ENCODE results near the gene NFIA. TPM values are rescaled to one million over a fixed set of nuclear protein-coding genes. Genes with fewer than 3 reads are reported as not detected.

The NFIA gene
- total RNA-seq, 1 donor from 2014 or later: 66.6 TPM

- Histone ChIP-seq H3K4me3 (no peak overlapping the region), H3K36me3 (no peaks in the 10 kb centered on the region), H3K27ac (no peak overlapping the region), H3K9me3 (no peaks in the 10 kb centered on the region), H3K4me1 (peaks cover 16% of the 10 kb centered on the region), H3K27me3 (no peaks in the 10 kb centered on the region)
- DNase-seq (no peak), ATAC-seq (no peak)
- intact Hi-C loops (cut with DNase I): no loop called here
- TF ChIP-seq CTCF (IDR thresholded peaks at IDR 0.05): no peak
Measured at GRCh38 chr1:61237659-61238358, 155.4 kb downstream of the NFIA start.

DNA sequence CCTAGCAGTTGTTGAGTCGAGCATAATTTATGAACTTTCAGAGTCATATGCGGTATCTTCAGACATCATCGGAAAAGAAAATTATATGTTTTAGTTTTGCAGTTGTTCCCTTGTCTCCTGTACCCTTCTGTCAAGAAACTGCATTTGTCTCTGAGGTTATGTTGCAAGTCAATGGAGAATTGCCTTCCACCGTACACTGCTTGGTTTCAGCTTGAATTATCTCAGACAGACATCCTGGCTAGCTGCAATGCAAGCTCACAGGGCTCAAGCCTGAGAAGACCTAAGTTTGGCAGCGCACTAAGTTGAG is 156.0 kb downstream of the NFIA start:
- intact Hi-C loops (cut with DNase I): no loop called here
- Histone ChIP-seq H3K36me3 (no peaks in the 10 kb centered on the region), H3K27ac (no peak overlapping the region), H3K27me3 (no peaks in the 10 kb centered on the region), H3K4me1 (peaks cover 16% of the 10 kb centered on the region), H3K9me3 (no peaks in the 10 kb centered on the region), H3K4me3 (no peak overlapping the region)
- TF ChIP-seq CTCF (IDR thresholded peaks at IDR 0.05): no peak
- DNase-seq (no peak), ATAC-seq (no peak)

DNA sequence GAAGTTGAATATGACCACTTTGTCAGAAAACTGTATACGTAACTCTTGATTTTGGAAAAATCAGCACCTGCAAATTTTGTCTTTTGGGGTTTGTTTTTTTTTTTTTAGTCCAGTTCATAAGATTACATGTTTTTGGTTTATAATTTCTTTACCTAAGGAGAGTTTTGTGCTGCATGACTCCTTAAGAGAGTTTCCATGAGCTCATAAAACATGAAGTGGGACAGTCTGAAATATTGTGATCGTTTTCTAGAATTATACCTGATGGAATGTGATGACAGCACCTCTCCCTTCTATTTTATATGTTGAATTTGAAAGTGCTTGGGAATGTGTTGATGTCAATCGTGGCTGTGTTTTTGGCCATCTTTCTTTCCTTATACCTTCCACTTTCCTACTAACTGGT is 158.5 kb downstream of the NFIA start:
- Histone ChIP-seq H3K27ac (peak overlapping the region; percentile 55), H3K4me3 (no peak overlapping the region), H3K36me3 (no peaks in the 10 kb centered on the region), H3K9me3 (no peaks in the 10 kb centered on the region), H3K27me3 (no peaks in the 10 kb centered on the region), H3K4me1 (peaks cover 20% of the 10 kb centered on the region)
- no peak for ATAC-seq
- no peak for TF ChIP-seq CTCF (IDR thresholded peaks at IDR 0.05)
- no peak for DNase-seq
- intact Hi-C loops (cut with DNase I): no loop called here

- Histone ChIP-seq H3K27ac (peak overlapping the region; percentile 55), H3K4me3 (peak overlapping the region; percentile 7), H3K9me3 (no peaks in the 10 kb centered on the region), H3K36me3 (no peaks in the 10 kb centered on the region), H3K27me3 (no peaks in the 10 kb centered on the region), H3K4me1 (peaks cover 21% of the 10 kb centered on the region)
- no peak for TF ChIP-seq CTCF (IDR thresholded peaks at IDR 0.05)
- no peak for DNase-seq
- intact Hi-C loops (cut with DNase I): no loop called here
- peak; percentile 43 for ATAC-seq
Measured at GRCh38 chr1:61241411-61241838, 159.1 kb downstream of the NFIA start.

DNA sequence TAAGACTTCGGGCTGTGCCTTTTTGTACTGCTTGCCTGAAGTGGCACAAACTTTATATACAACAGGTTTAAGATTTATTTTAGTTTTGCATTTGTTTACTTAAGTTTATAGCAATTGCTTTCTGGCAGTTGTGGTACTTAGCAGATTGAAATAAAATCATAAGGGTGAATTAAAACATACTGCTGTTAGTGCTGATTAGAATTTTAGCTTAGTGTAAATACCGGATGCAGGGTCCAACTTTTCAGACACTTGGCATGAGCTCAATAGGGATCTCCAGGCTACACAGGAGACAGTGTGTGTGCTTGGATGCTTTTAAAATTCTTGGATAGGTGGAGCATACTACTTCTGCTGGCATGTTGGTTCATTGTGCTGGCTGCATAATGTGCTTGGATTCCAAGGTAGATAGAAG is 159.6 kb downstream of the NFIA start:
- no peak for DNase-seq
- no peak for TF ChIP-seq CTCF (IDR thresholded peaks at IDR 0.05)
- Histone ChIP-seq H3K36me3 (no peaks in the 10 kb centered on the region), H3K4me1 (peaks cover 21% of the 10 kb centered on the region), H3K27ac (peak overlapping the region; percentile 55), H3K27me3 (no peaks in the 10 kb centered on the region), H3K9me3 (no peaks in the 10 kb centered on the region), H3K4me3 (peak overlapping the region; percentile 7)
- no peak for ATAC-seq
- intact Hi-C loops (cut with DNase I): no loop called here

DNA sequence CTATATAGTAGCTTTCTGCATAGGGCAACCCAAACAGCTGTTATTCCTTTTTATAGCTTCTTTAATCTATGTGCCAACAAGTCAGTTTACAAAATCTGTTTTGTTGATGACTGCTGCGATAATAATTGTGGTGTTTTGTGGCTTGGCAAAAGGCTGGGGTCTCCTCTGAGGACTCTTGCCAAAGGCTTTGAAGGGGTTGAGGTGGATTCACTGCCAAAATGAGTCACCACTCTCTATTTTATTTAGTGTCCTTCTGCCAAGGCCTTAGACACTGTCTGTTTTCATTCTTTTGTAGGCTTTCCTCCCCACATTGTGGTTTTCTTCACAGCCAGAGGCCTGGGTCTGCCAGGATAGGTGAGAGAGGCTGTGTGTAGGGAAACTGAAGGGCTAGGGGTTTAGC is 161.8 kb downstream of the NFIA start:
- Histone ChIP-seq H3K27me3 (no peaks in the 10 kb centered on the region), H3K27ac (no peak overlapping the region), H3K36me3 (no peaks in the 10 kb centered on the region), H3K9me3 (no peaks in the 10 kb centered on the region), H3K4me1 (peaks cover 30% of the 10 kb centered on the region), H3K4me3 (no peak overlapping the region)
- intact Hi-C loops (cut with DNase I): no loop called here
- no peak for TF ChIP-seq CTCF (IDR thresholded peaks at IDR 0.05)
- ATAC-seq (no peak), DNase-seq (no peak)
